HepG2 (cell line): ENCODE measurements around the gene TMEM135. TPM values are rescaled to one million over a fixed set of nuclear protein-coding genes. Genes with fewer than 3 reads are reported as not detected.

Source experiments
- ATAC-seq: fragments of 200-7000 bp; cut with Tn5 transposase; 3 replicates; pipeline ENCODE4 v1.9.1; 2020; ENCODE audit warnings: mild to moderate bottlenecking, moderate library complexity
- BruUV-seq: library from RNA; stranded (reverse); fragments of 400-500 nt; replicated peaks from 2 replicates; lab custom pipeline; 2021; lab: Mats Ljungman, UMichigan
- CTCF ChIA-PET: fragments of 300-600 bp; formaldehyde crosslinking; extraction: SDS; loops from one replicate; lab custom pipeline; 2021; ENCODE audit warnings: low total read pairs, inconsistent platforms, low intra/inter-chr PET ratio; lab: Yijun Ruan, JAX
- POLR2A ChIA-PET: fragments of 350-600 bp; sonication (Branson Sonifier 250); formaldehyde crosslinking; loops from one replicate; lab custom pipeline; 2020; ENCODE audit warnings: antibody characterized with exemption, inconsistent platforms; lab: Yijun Ruan, JAX
- DNase-seq: peaks from one replicate; pipeline ENCODE4 v3.0.0-alpha.2; 2015; ENCODE audit warnings: low spot score
- FAIRE-seq: peaks from 3 replicates; lab custom pipeline; 2011; peaks lifted over from hg19 to GRCh38; lab: Jason Lieb, UNC
- H2AFZ ChIP-seq: one replicate; pipeline ENCODE4 v1.6.1; 2011; ENCODE audit warnings: low read length, inconsistent platforms
- H3K27ac ChIP-seq: fragments of 300-600 bp; 3 replicates; pipeline ENCODE4 v1.8.0; 2011; ENCODE audit warnings: mixed run types, mild to moderate bottlenecking, mixed read lengths, low read length, inconsistent platforms; ENCODE audit not compliant: insufficient read depth; ENCODE audit errors: extremely low read length
- H3K27me3 ChIP-seq, 2 experiments: fragments of 200-600 bp in 1 of 2; 2 replicates in 1 of 2; 3 replicates in 1 of 2; pipeline versions ENCODE4 v1.6.0 to v1.8.0; 2011; ENCODE audit warnings: low read length in 2 of 2, mild to moderate bottlenecking in 2 of 2, moderate library complexity in 2 of 2, inconsistent platforms in 1 of 2; ENCODE audit not compliant: insufficient read depth in 2 of 2, control insufficient read depth in 1 of 2
- H3K36me3 ChIP-seq, 2 experiments: fragments of 200-600 bp in 1 of 2; replicated peaks in 1 of 2; 2 replicates in 1 of 2; 3 replicates in 1 of 2; pipeline versions ENCODE4 v1.5.1 to v1.8.0; 2011; ENCODE audit warnings: low read length in 2 of 2, inconsistent platforms in 1 of 2; ENCODE audit not compliant: insufficient read depth in 2 of 2, control insufficient read depth in 1 of 2
- H3K4me1 ChIP-seq: 2 replicates; pipeline ENCODE4 v1.5.1; 2012; ENCODE audit warnings: low read length, inconsistent platforms; ENCODE audit not compliant: insufficient read depth
- H3K4me2 ChIP-seq: 2 replicates; pipeline ENCODE4 v1.6.0; 2011; ENCODE audit warnings: low read depth, low read length, inconsistent platforms
- H3K4me3 ChIP-seq, 3 experiments: fragments of 200-600 bp in 1 of 3; sonication (generic), shearing (Covaris generic) in 1 of 3; replicated peaks in 1 of 3; 2 replicates each; pipeline ENCODE4 v1.5.1; 2011 to 2016; ENCODE audit warnings: low read length in 3 of 3, inconsistent platforms in 2 of 3, low read depth in 2 of 3, mild to moderate bottlenecking in 2 of 3, control low read depth in 1 of 3, mixed read lengths in 1 of 3; ENCODE audit not compliant: insufficient read depth in 1 of 3
- H3K79me2 ChIP-seq: one replicate; pipeline ENCODE4 v1.6.1; 2011; ENCODE audit warnings: low read length, inconsistent platforms; ENCODE audit not compliant: insufficient read depth
- H3K9ac ChIP-seq: 2 replicates; pipeline ENCODE4 v1.6.0; 2011; ENCODE audit warnings: mild to moderate bottlenecking, low read depth, low read length, inconsistent platforms; ENCODE audit not compliant: insufficient read depth
- H3K9me3 ChIP-seq: 2 replicates; pipeline ENCODE4 v1.5.1; 2012; ENCODE audit warnings: mild to moderate bottlenecking, low read length
- H4K20me1 ChIP-seq: 2 replicates; pipeline ENCODE4 v1.6.0; 2011; ENCODE audit warnings: inconsistent platforms, mild to moderate bottlenecking, low read length, moderate library complexity; ENCODE audit not compliant: insufficient read depth
- AHDC1 ChIP-seq: sonication (generic); formaldehyde crosslinking; IDR thresholded peaks from 2 replicates; pipeline ENCODE4 v1.5.1; 2020; ENCODE audit warnings: mild to moderate bottlenecking, missing genetic modification reagents, borderline replicate concordance
- ATM ChIP-seq: fragments of 450-650 bp; IDR thresholded peaks from 2 replicates; pipeline ENCODE4 v1.7.1; 2017; ENCODE audit warnings: mild to moderate bottlenecking, borderline replicate concordance
- IRX3 ChIP-seq: sonication (generic); formaldehyde crosslinking; IDR thresholded peaks from 2 replicates; pipeline ENCODE4 v1.8.1; 2023; ENCODE audit warnings: mild to moderate bottlenecking, low read depth, missing genetic modification reagents, borderline replicate concordance
- KLF11 ChIP-seq: IDR thresholded peaks from 2 replicates; pipeline ENCODE4 v1.6.1; 2016; ENCODE audit warnings: missing compliant biosample characterization
- SP1 ChIP-seq, 2 experiments: fragments of 450-650 bp in 1 of 2; sonication (generic) in 1 of 2; formaldehyde crosslinking in 1 of 2; IDR thresholded peaks; 2 replicates each; pipeline versions ENCODE4 v1.4.0 to v1.6.1; 2016 to 2020; ENCODE audit warnings: missing genetic modification reagents in 1 of 2
- ZBTB10 ChIP-seq: sonication (generic); formaldehyde crosslinking; IDR thresholded peaks from 2 replicates; pipeline ENCODE4 v1.4.0; 2020; ENCODE audit warnings: missing genetic modification reagents, borderline replicate concordance
- ZFAT ChIP-seq: sonication (generic); formaldehyde crosslinking; conservative IDR thresholded peaks from 2 replicates; pipeline ENCODE4 v1.8.1; 2023; ENCODE audit warnings: missing genetic modification reagents, inconsistent platforms
- ZFP91 ChIP-seq: sonication (generic); formaldehyde crosslinking; IDR thresholded peaks from 2 replicates; pipeline ENCODE4 v1.9.0; 2022; ENCODE audit warnings: missing genetic modification reagents, mild to moderate bottlenecking, borderline replicate concordance
- ZMAT3 ChIP-seq: sonication (generic); formaldehyde crosslinking; conservative IDR thresholded peaks from 2 replicates; pipeline ENCODE4 v1.7.0; 2021; ENCODE audit warnings: missing genetic modification reagents
- ZNF160 ChIP-seq: sonication (generic); formaldehyde crosslinking; IDR thresholded peaks from 2 replicates; pipeline ENCODE4 v1.8.0; 2022; ENCODE audit warnings: mild to moderate bottlenecking, inconsistent platforms, missing genetic modification reagents
- ZNF205 ChIP-seq: IDR thresholded peaks from 2 replicates; pipeline ENCODE4 v1.6.1; 2018; ENCODE audit warnings: missing biosample characterization, missing genetic modification reagents
- ZNF296 ChIP-seq: sonication (generic); formaldehyde crosslinking; conservative IDR thresholded peaks from 2 replicates; pipeline ENCODE4 v1.5.0; 2020; ENCODE audit warnings: mild to moderate bottlenecking, missing genetic modification reagents
- ZNF317 ChIP-seq: sonication (generic); formaldehyde crosslinking; IDR thresholded peaks from 2 replicates; pipeline ENCODE4 v1.5.0; 2020; ENCODE audit warnings: mild to moderate bottlenecking, missing genetic modification reagents
- WGBS: methylation state at CpG from one replicate; pipeline ENCODE4 v1.1.6; 2017; ENCODE audit warnings: low lambda C conversion rate; 5-methylcytosine and 5-hydroxymethylcytosine counted together
- in situ Hi-C: cut with HindIII; loops from 2 replicates; pipeline ENCODE4 v1.10.0; 2017; ENCODE audit warnings: low pct_unique_long_range_greater_than_20kb; ENCODE audit not compliant: extremely low pct_ligation_motif_present
- intact Hi-C: fragments of 100-400 bp; cut with micrococcal nuclease; formaldehyde crosslinking; loops from one replicate; pipeline ENCODE4 v1.10.0; 2022; ENCODE audit not compliant: unreplicated experiment
- polyA plus RNA-seq, 8 experiments: library from polyadenylated mRNA; depleted of rRNA in 3 of 8; stranded (reverse) in 7 of 8; unstranded in 1 of 8; fragments of >200 nt; fragmentation: Illumina TruSeq in 4 of 8; extraction: Trizol in 4 of 8; gene quantifications; 2 replicates each; pipeline versions ENCODE4 v1.2.1 to v1.2.3, GENCODE V29; 2011 to 2016; ENCODE audit warnings: low read depth in 4 of 8, missing spikeins in 1 of 8, mixed read lengths in 1 of 8; ENCODE audit not compliant: insufficient read depth in 1 of 8
- total RNA-seq, 5 experiments: library from RNA; depleted of rRNA; stranded (reverse); fragments of >200 nt; fragmentation: Illumina TruSeq; extraction: Trizol; gene quantifications; 2 replicates each; pipeline ENCODE4 v1.2.3, GENCODE V29; 2016; ENCODE audit warnings: low read depth in 1 of 5
- TF ChIP-seq, protein P1 (sequence below): sonication (generic); formaldehyde crosslinking; IDR thresholded peaks from 2 replicates; pipeline ENCODE4 v1.4.0; 2020; ENCODE audit warnings: mild to moderate bottlenecking, missing genetic modification reagents

TMEM135 gene
- total and polyA plus RNA-seq, 2 of the 13 experiments (the other 11 are each of a cell fraction or from before 2014, with no cell fraction given), result 36.6 to 88.9 TPM

- DNase-seq, result no peak
- Histone ChIP-seq H3K9ac (no peak overlapping the region), H3K4me2 (no peak overlapping the region), H2AFZ (no peak overlapping the region), H3K79me2 (peaks cover 55% of the 10 kb centered on the region), H3K27me3 (no peaks in the 10 kb centered on the region), H3K36me3 (no peaks in the 10 kb centered on the region; a peak in 1 of 5 replicates), H3K27ac (no peak overlapping the region), H4K20me1 (peaks cover 11% of the 10 kb centered on the region), H3K4me3 (no peak overlapping the region), H3K9me3 (peaks cover 6% of the 10 kb centered on the region; the same call in 1 of the 2 replicates), H3K4me1 (peaks cover 10% of the 10 kb centered on the region)
- in situ Hi-C loops (no loop called here), intact Hi-C loops (no loop called here)
- WGBS, result 91% methylated on average over 1 of the region's 1 CpG
- no TSS peak for BruUV-seq
- ATAC-seq, result no peak
- POLR2A ChIA-PET, result no interaction called here
- CTCF ChIA-PET, result no interaction called here
- FAIRE-seq, result no peak
- TF ChIP-seq ZFAT, result no peak
- no peak for TF ChIP-seq ZFP91 (CRISPR knock-in tag)
- no peak for TF ChIP-seq ZNF205 (CRISPR knock-in tag)
- no peak for TF ChIP-seq IRX3 (CRISPR knock-in tag)
- TF ChIP-seq KLF11 (CRISPR knock-in tag), result no peak
- no peak for TF ChIP-seq SP1 (IDR thresholded peaks at IDR 0.05)
- TF ChIP-seq SP1 (CRISPR knock-in tag; IDR thresholded peaks at IDR 0.05), result no peak
- TF ChIP-seq ZNF317, result no peak
- TF ChIP-seq ZNF160, result no peak
- no peak for TF ChIP-seq ZNF296
- TF ChIP-seq, protein P1, sequence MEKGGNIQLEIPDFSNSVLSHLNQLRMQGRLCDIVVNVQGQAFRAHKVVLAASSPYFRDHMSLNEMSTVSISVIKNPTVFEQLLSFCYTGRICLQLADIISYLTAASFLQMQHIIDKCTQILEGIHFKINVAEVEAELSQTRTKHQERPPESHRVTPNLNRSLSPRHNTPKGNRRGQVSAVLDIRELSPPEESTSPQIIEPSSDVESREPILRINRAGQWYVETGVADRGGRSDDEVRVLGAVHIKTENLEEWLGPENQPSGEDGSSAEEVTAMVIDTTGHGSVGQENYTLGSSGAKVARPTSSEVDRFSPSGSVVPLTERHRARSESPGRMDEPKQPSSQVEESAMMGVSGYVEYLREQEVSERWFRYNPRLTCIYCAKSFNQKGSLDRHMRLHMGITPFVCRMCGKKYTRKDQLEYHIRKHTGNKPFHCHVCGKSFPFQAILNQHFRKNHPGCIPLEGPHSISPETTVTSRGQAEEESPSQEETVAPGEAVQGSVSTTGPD, result no peak
- TF ChIP-seq AHDC1 (CRISPR knock-in tag), result no peak
- no peak for TF ChIP-seq ZMAT3 (CRISPR knock-in tag)
- TF ChIP-seq ZBTB10 (CRISPR knock-in tag), result no peak
- TF ChIP-seq ATM, result no peak
These were observed 98.5 kb downstream of the TMEM135 start for GRCh38 chr11:87136236-87136635.
